ENCODE results near the gene GSTO2.

- TF ChIP-seq CTCF (IDR thresholded peaks at IDR 0.05), result no peak
- no peak for TF ChIP-seq POLR2A (IDR thresholded peaks at IDR 0.05)
These were observed 68.6 kb downstream of the GSTO2 start for GRCh38 chr10:104337521-104337984.
